ENCODE results near the gene ERFE.

DNA sequence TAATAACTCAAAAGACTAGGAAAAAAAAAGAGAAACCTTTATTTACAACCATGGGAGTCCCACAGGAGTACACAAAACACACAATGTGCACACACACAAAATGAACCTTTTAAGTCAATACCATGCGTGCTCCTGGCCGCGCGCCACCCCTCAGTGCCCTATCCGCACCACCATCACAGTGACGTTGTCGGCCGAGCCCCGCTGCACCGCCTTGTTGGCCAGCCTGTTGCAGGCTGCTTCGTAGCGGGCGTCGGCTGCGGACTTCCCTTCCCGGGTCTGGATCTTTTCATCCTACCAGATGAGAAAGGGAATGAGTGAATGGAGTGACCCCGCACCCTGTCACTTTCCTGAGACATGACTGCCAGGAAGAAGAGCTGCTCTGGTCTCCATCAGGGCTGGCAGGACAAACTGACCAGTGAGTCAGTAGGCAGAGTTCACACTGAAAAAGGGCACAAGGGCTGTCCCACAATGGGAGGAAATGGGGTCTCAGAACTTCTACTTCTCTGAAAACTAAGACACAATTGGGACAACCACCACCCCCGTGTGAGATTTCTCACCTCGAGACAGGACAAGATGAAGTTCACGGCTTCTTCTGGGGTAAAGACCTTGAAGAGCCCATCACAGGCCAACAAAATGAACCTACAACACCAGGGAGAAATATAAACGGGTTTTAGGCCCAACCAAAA lies 11.8 kb downstream of the ERFE start:
- TF ChIP-seq, protein P1, sequence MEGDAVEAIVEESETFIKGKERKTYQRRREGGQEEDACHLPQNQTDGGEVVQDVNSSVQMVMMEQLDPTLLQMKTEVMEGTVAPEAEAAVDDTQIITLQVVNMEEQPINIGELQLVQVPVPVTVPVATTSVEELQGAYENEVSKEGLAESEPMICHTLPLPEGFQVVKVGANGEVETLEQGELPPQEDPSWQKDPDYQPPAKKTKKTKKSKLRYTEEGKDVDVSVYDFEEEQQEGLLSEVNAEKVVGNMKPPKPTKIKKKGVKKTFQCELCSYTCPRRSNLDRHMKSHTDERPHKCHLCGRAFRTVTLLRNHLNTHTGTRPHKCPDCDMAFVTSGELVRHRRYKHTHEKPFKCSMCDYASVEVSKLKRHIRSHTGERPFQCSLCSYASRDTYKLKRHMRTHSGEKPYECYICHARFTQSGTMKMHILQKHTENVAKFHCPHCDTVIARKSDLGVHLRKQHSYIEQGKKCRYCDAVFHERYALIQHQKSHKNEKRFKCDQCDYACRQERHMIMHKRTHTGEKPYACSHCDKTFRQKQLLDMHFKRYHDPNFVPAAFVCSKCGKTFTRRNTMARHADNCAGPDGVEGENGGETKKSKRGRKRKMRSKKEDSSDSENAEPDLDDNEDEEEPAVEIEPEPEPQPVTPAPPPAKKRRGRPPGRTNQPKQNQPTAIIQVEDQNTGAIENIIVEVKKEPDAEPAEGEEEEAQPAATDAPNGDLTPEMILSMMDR (IDR thresholded peaks at IDR 0.05), result no peak
- TF ChIP-seq EP300 (IDR thresholded peaks at IDR 0.05), result no peak

Measured in gastroesophageal sphincter (tissue), 3 donors.